Skin of body (tissue), 1 donor: ENCODE results near the gene GEMIN8. TPM values are rescaled to one million over a fixed set of nuclear protein-coding genes. Genes with fewer than 3 reads are reported as not detected.

Experiments used
- total RNA-seq: library from RNA; depleted of rRNA; stranded (reverse); fragments of >200 nt; gene quantifications from one replicate; pipeline ENCODE4 v1.2.3, GENCODE V29; 2014

Gene GEMIN8
- total RNA-seq, 1 donor from 2014 or later: 12.8 TPM

Other genes with a start within 250 kb of the GEMIN8 start
- 17.5 TPM for gene GPM6B, start 212.8 kb downstream of the GEMIN8 start, total RNA-seq